Measurements from ENCODE around the gene CCNY. TPM values are rescaled to one million over a fixed set of nuclear protein-coding genes. Genes with fewer than 3 reads are reported as not detected.

The CCNY gene
- total RNA-seq, 2 donors from 2014 or later = 60.5 to 65.9 TPM

GRCh38 chr10:35552650-35553342, 216.5 kb downstream of the CCNY start:
- no peak for DNase-seq
- Mint-ChIP-seq H3K27ac (no peak overlapping the region), H3K27me3 (ENCODE audit: insufficient read depth) (no peaks in the 10 kb centered on the region)

GRCh38 chr10:35554036-35554435, 217.7 kb downstream of the CCNY start:
- Mint-ChIP-seq H3K27ac (no peak overlapping the region), H3K27me3 (ENCODE audit: insufficient read depth) (no peaks in the 10 kb centered on the region), H3K4me3 (no peak overlapping the region), H3K9me3 (no peaks in the 10 kb centered on the region), H3K36me3 (ENCODE audit: low read depth) (peaks cover 14% of the 10 kb centered on the region), H3K4me1 (peaks cover 14% of the 10 kb centered on the region)
- TF ChIP-seq CTCF (conservative IDR thresholded peaks at IDR 0.05) = no peak
- H3K9me3 ChIP-seq (ENCODE audit: control insufficient read depth, low read length) = no peaks in the 10 kb centered on the region
- no peak overlapping the region for H3K27ac ChIP-seq (ENCODE audit: low read depth, low read length)
- no peak overlapping the region for H3K4me3 ChIP-seq (ENCODE audit: low read length)
- H3K4me1 ChIP-seq (ENCODE audit: control insufficient read depth, insufficient read depth, low read length) = peaks cover 9% of the 10 kb centered on the region
- H3K36me3 ChIP-seq (ENCODE audit: control insufficient read depth, insufficient read depth, low read length) = peaks cover 29% of the 10 kb centered on the region
- WGBS, 2 experiments (ENCODE audit: insufficient coverage in 1 of 2, insufficient read length in 1 of 2) = 50 to 69% methylated on average over 1 to 2 of the region's 2 CpGs
- DNase-seq = no peak
- H3K27me3 ChIP-seq (ENCODE audit: control insufficient read depth, insufficient read depth, low read length, poor library complexity, severe bottlenecking) = no peaks in the 10 kb centered on the region
- no peak overlapping the region for H3K9ac ChIP-seq (ENCODE audit: extremely low read depth, low read length, poor library complexity, severe bottlenecking)

More at GRCh38 chr10:35552650-35553342, 216.5 kb downstream of the CCNY start:
- H3K9me3 ChIP-seq (ENCODE audit: control insufficient read depth, low read length) = no peaks in the 10 kb centered on the region
- no peak overlapping the region for H3K27ac ChIP-seq (ENCODE audit: low read depth, low read length)
- WGBS, 2 experiments (ENCODE audit: insufficient coverage in 1 of 2, insufficient read length in 1 of 2) = 93 to 98% methylated on average over 6 to 7 of the region's 7 CpGs
- Mint-ChIP-seq H3K36me3 (ENCODE audit: low read depth) (peaks cover 17% of the 10 kb centered on the region), H3K4me1 (peaks cover 14% of the 10 kb centered on the region), H3K9me3 (no peaks in the 10 kb centered on the region), H3K4me3 (no peak overlapping the region)
- no peak overlapping the region for H3K9ac ChIP-seq (ENCODE audit: extremely low read depth, low read length, poor library complexity, severe bottlenecking)
- H3K27me3 ChIP-seq (ENCODE audit: control insufficient read depth, insufficient read depth, low read length, poor library complexity, severe bottlenecking) = no peaks in the 10 kb centered on the region
- H3K4me3 ChIP-seq (ENCODE audit: low read length) = no peak overlapping the region
- no peak for TF ChIP-seq CTCF (conservative IDR thresholded peaks at IDR 0.05)
- peaks cover 32% of the 10 kb centered on the region for H3K36me3 ChIP-seq (ENCODE audit: control insufficient read depth, insufficient read depth, low read length)
- H3K4me1 ChIP-seq (ENCODE audit: control insufficient read depth, insufficient read depth, low read length) = peaks cover 9% of the 10 kb centered on the region

- Histone ChIP-seq H3K36me3 (ENCODE audit: control insufficient read depth, insufficient read depth, low read length) (peaks cover 29% of the 10 kb centered on the region), H3K27me3 (ENCODE audit: control insufficient read depth, insufficient read depth, low read length, poor library complexity, severe bottlenecking) (no peaks in the 10 kb centered on the region), H3K9ac (ENCODE audit: extremely low read depth, low read length, poor library complexity, severe bottlenecking) (no peak overlapping the region), H3K4me3 (ENCODE audit: low read length) (no peak overlapping the region), H3K27ac (ENCODE audit: low read depth, low read length) (no peak overlapping the region), H3K4me1 (ENCODE audit: control insufficient read depth, insufficient read depth, low read length) (peaks cover 9% of the 10 kb centered on the region), H3K9me3 (ENCODE audit: control insufficient read depth, low read length) (no peaks in the 10 kb centered on the region)
- Mint-ChIP-seq H3K4me1 (peaks cover 14% of the 10 kb centered on the region), H3K36me3 (ENCODE audit: low read depth) (peaks cover 14% of the 10 kb centered on the region), H3K27me3 (ENCODE audit: insufficient read depth) (no peaks in the 10 kb centered on the region), H3K9me3 (no peaks in the 10 kb centered on the region), H3K27ac (peak overlapping the region; percentile 52), H3K4me3 (no peak overlapping the region)
- no peak for TF ChIP-seq CTCF (conservative IDR thresholded peaks at IDR 0.05)
- DNase-seq = no peak
- WGBS, 2 experiments (ENCODE audit: insufficient coverage in 1 of 2, insufficient read length in 1 of 2) = 92 to 100% methylated on average over 2 to 3 of the region's 3 CpGs
Measured at GRCh38 chr10:35554461-35555056, 218.2 kb downstream of the CCNY start.
